ENCODE measurements around the gene TALDO1. TPM values are rescaled to one million over a fixed set of nuclear protein-coding genes. Genes with fewer than 3 reads are reported as not detected.

TALDO1 gene
- total and polyA plus RNA-seq, 12 donors, result 64.3 to 167 (median 145) TPM

DNA sequence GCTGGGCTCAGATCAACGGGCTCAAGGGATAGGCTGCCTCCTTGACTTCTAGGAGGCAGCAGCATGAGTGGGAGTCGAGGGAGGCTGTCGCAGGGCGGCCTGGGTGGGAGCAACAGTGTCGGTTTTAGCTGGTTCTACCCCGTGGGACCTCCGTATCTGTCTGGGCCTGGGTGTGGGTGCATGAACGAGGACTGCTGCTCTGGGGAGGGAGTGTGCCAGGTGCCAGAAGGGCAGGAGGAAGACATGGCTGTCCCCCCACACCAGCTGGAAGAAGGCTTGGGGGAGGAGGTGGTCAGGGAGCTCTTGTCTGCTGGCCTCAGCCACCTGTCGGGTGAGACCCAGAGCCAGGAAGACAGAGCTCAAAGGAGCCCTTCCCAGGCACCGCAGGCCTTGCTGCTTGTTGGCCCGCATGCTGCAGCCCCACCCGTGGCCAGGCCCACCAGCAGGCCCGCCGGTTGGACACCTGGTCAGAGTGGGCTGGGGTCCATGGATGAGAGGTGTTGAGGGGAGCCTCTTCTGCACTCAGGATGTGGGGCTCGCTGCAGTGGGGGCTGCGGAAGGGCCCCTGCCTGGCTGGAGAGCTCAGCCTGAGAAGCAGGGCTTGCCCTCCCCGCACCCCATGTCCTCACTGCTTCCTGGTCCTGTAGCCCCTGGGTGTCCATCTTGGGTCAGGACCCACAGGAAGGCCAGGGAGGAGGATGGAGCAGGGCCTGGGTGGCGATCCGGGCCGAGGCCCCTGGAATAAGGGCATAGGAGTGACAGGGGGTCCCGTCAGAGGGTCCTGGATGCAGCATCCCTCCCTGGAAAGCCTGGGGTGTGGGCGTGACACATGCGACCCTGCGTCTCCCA lies 39.2 kb downstream of the TALDO1 start:
- Histone ChIP-seq H3K9me3 (replicated peaks in 1 of 3) (no peaks in the 10 kb centered on the region), H3K4me3 (no peak overlapping the region), H3K36me3 (replicated peaks in 1 of 2) (no peaks in the 10 kb centered on the region), H3K27me3 (peaks cover 12% of the 10 kb centered on the region), H3K4me1 (replicated peaks in 1 of 2) (peaks cover 0 to 9% of the 10 kb centered on the region in 2 donors), H3K27ac (no peak overlapping the region)
- WGBS, 4 donors, result 67 to 83% (median 77%) methylated on average over 9 to 24 of the region's 24 CpGs
- DNase-seq, result no peak
- no peak for TF ChIP-seq POLR2A (IDR thresholded peaks at IDR 0.05)
- TF ChIP-seq, protein P1, sequence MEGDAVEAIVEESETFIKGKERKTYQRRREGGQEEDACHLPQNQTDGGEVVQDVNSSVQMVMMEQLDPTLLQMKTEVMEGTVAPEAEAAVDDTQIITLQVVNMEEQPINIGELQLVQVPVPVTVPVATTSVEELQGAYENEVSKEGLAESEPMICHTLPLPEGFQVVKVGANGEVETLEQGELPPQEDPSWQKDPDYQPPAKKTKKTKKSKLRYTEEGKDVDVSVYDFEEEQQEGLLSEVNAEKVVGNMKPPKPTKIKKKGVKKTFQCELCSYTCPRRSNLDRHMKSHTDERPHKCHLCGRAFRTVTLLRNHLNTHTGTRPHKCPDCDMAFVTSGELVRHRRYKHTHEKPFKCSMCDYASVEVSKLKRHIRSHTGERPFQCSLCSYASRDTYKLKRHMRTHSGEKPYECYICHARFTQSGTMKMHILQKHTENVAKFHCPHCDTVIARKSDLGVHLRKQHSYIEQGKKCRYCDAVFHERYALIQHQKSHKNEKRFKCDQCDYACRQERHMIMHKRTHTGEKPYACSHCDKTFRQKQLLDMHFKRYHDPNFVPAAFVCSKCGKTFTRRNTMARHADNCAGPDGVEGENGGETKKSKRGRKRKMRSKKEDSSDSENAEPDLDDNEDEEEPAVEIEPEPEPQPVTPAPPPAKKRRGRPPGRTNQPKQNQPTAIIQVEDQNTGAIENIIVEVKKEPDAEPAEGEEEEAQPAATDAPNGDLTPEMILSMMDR (IDR thresholded peaks at IDR 0.05), result no peak
- intact Hi-C loops (cut with DNase I), result no loop called here

DNA sequence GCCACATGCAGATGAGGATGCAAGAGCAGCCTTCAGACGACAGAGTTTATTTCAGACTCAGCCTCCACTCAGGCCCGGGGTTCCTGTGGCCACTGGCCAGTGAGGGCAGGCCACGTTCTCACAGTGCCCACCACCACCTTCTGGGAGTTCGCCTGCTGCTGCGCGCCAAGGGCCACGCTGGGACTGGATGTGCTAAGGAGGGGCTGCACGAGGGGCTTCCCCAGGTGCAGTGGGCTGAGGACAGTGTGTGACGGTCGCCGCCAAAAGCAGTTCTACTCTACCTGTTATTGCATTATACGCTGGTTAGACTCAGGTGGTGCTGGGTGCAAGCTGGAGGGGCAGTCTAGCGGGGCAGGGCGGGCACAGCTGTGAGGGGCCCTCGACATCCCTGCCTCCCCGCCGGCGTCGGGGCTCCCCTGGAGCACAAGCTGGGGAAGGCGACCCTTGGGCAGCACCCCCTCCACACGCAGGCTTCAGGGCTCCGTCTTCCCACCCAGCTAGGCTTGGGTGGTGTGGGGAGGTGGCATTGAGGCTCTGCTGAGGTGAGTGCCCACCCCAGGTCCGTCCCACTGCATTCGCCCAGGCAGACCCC lies 39.9 kb downstream of the TALDO1 start:
- Histone ChIP-seq H3K4me3 (no peak overlapping the region), H3K36me3 (replicated peaks in 1 of 2) (no peaks in the 10 kb centered on the region), H3K27me3 (peaks cover 12% of the 10 kb centered on the region), H3K27ac (no peak overlapping the region), H3K4me1 (replicated peaks in 1 of 2) (peaks cover 0 to 9% of the 10 kb centered on the region in 2 donors), H3K9me3 (replicated peaks in 1 of 3) (no peaks in the 10 kb centered on the region)
- intact Hi-C loops (cut with DNase I), result no loop called here
- 80 to 85% (median 82%) methylated on average over 1 to 24 of the region's 24 CpGs for WGBS, 4 donors
- DNase-seq, result no peak
- no peak for TF ChIP-seq POLR2A (IDR thresholded peaks at IDR 0.05)
- TF ChIP-seq, protein P1 (IDR thresholded peaks at IDR 0.05), result no peak

DNA sequence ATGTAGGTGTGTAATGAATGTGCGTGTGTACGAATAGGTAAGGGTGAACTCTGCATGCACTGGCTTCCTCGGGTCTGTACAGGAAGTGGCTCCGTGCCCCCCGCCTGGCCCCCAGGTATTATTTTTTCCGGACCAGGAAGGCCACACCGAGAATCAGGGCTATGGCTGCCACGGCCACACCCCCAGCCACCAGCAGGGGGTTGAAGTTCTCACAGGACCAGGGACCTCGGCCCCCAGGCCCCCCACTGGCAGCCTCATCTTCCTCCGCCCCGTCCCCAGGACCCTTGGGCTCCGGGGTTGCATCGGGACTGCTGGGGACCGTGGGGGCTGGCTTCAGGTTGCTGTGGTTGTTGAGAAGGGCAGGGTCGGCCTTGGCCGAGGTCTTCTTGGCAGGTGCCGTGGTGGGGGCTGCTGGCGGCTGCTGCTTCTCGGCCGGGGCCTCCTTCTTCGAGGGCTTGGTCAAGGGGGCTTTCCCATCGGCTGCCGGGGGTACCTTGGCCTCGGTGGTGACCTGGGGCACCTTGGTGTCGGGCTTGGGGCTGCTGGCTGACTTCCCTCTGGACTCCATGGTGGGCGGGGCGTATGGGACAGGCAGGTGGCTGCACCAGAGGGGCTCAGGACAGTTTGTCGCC lies 40.9 kb downstream of the TALDO1 start:
- Histone ChIP-seq H3K4me1 (replicated peaks in 1 of 2) (peaks cover 0 to 7% of the 10 kb centered on the region in 2 donors), H3K9me3 (replicated peaks in 1 of 3) (no peaks in the 10 kb centered on the region), H3K4me3 (no peak overlapping the region), H3K36me3 (replicated peaks in 1 of 2) (no peaks in the 10 kb centered on the region), H3K27ac (no peak overlapping the region), H3K27me3 (peaks cover 12% of the 10 kb centered on the region)
- 30 to 42% (median 42%) methylated on average over 8 to 28 of the region's 28 CpGs; no CpG with 5 or more reads in 1 of the 4 donors for WGBS, 4 donors
- intact Hi-C loops (cut with DNase I), result no loop called here
- no peak for DNase-seq
- TF ChIP-seq, protein P1 (IDR thresholded peaks at IDR 0.05), result no peak
- TF ChIP-seq POLR2A (IDR thresholded peaks at IDR 0.05), result no peak
